Neural crest cell (in vitro differentiated cells): Measurements from ENCODE around the gene POLR1H. TPM values are rescaled to one million over a fixed set of nuclear protein-coding genes. Genes with fewer than 3 reads are reported as not detected.

Source experiments
- DNase-seq: peaks from one replicate; pipeline ENCODE4 v3.0.0; 2021; ENCODE audit warnings: low read depth, mixed read lengths, low spot score
- H3K27ac Mint-ChIP-seq: one replicate; pipeline ENCODE4 v1.8.0; 2021; ENCODE audit warnings: mild to moderate bottlenecking, mixed read lengths; ENCODE audit not compliant: unreplicated experiment
- H3K27me3 Mint-ChIP-seq: 2 replicates; pipeline ENCODE4 v1.8.0; 2021; ENCODE audit warnings: low read depth, mild to moderate bottlenecking, mixed read lengths
- H3K36me3 Mint-ChIP-seq: 2 replicates; pipeline ENCODE4 v1.8.0; 2021; ENCODE audit warnings: low read depth, mild to moderate bottlenecking, mixed read lengths
- H3K4me1 Mint-ChIP-seq: 2 replicates; pipeline ENCODE4 v1.8.0; 2021; ENCODE audit warnings: mixed read lengths
- H3K4me3 Mint-ChIP-seq: one replicate; pipeline ENCODE4 v1.8.0; 2021; ENCODE audit warnings: mild to moderate bottlenecking, mixed read lengths
- H3K9me3 Mint-ChIP-seq: 2 replicates; pipeline ENCODE4 v1.8.0; 2021; ENCODE audit warnings: mixed read lengths
- CTCF ChIP-seq: fragments of 200-600 bp; sonication (generic); conservative IDR thresholded peaks from 2 replicates; pipeline ENCODE4 v1.5.0; 2021; ENCODE audit warnings: antibody characterized with exemption, mild to moderate bottlenecking
- total RNA-seq: library from RNA; stranded (reverse); gene quantifications from 2 replicates; pipeline ENCODE4 v1.2.1, GENCODE V29; 2021

POLR1H gene
- total RNA-seq, 1 donor from 2014 or later: 43.3 TPM

- Mint-ChIP-seq H3K27me3 (peaks cover 81% of the 10 kb centered on the region), H3K9me3 (no peaks in the 10 kb centered on the region), H3K36me3 (peaks cover 16% of the 10 kb centered on the region), H3K4me1 (peaks cover 35% of the 10 kb centered on the region), H3K4me3 (peak overlapping the region; percentile 63), H3K27ac (no peak overlapping the region)
- DNase-seq: no peak
- no peak for TF ChIP-seq CTCF
Observed at GRCh38 chr6:30071081-30071818, 10.2 kb downstream of the POLR1H start.

GRCh38 chr6:30071858-30072257, 10.8 kb downstream of the POLR1H start:
- TF ChIP-seq CTCF: no peak
- Mint-ChIP-seq H3K4me3 (peak overlapping the region; percentile 63), H3K27ac (no peak overlapping the region), H3K27me3 (peaks cover 87% of the 10 kb centered on the region), H3K9me3 (no peaks in the 10 kb centered on the region), H3K36me3 (peaks cover 16% of the 10 kb centered on the region), H3K4me1 (peaks cover 29% of the 10 kb centered on the region)
- DNase-seq: no peak

GRCh38 chr6:30073489-30074235, 12.6 kb downstream of the POLR1H start:
- Mint-ChIP-seq H3K4me3 (peak overlapping the region; percentile 25), H3K9me3 (no peaks in the 10 kb centered on the region), H3K27me3 (peaks cover 94% of the 10 kb centered on the region), H3K4me1 (peaks cover 14% of the 10 kb centered on the region), H3K27ac (no peak overlapping the region), H3K36me3 (peaks cover 16% of the 10 kb centered on the region)
- TF ChIP-seq CTCF: no peak
- no peak for DNase-seq

GRCh38 chr6:30074331-30075093, 13.4 kb downstream of the POLR1H start:
- peaks cover 16% of the 10 kb centered on the region for H3K36me3 Mint-ChIP-seq
- H3K4me3 Mint-ChIP-seq: peak overlapping the region; percentile 42
- peaks cover 14% of the 10 kb centered on the region for H3K4me1 Mint-ChIP-seq
- H3K27ac Mint-ChIP-seq: no peak overlapping the region
- TF ChIP-seq CTCF: no peak
- no peak for DNase-seq
- H3K9me3 Mint-ChIP-seq: no peaks in the 10 kb centered on the region
- H3K27me3 Mint-ChIP-seq: peaks cover 98% of the 10 kb centered on the region

DNA sequence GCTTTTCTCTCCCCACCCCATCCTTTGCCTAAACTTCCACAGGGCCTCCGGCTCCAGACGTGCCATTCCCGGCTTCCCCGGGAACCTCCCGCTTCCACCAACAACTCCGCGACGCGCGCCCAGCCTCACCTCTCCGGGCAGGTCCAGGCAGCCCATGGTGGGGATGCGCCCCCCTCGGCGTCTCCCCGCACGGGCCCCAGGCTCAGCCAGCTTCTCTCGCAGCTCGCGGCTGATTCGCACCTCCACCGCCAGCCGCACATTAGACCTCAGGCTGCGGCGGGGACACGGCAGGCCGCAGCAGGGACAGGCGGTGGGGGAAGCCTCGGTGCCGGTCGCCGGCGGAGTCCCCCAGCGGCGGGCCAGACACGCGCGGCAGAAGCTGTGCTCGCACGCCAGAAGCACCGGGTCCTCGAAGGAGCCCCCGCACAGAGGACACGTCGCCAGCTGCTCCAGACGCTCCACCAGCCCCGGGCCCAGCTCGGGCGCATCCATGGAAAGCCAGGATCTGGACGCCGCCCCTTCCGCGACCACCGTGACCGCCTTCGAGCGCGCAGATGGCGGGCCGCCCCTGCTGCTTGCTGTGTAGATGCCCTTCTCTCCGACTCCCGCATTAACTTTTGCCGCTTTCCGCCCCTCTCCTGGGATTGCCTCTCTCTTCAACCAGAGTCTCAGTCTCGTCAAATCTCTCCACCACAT, 14.2 kb downstream of the POLR1H start, which contains the start of gene RNF39:
RNF39 (minus strand) TSS at position 676 of the 696 bp plus-strand sequence; CDS start at position 492, 184 bp downstream.
- Mint-ChIP-seq H3K4me3 (peak within 1 kb of the TSS; percentile 58), H3K4me1 (peaks cover 14% of the 10 kb centered on the region), H3K9me3 (no peaks in the 10 kb centered on the region), H3K36me3 (peaks cover 10% of the 10 kb centered on the region), H3K27me3 (peaks cover 98% of the 10 kb centered on the region), H3K27ac (no peak within 1 kb of the TSS)
- TF ChIP-seq CTCF: no peak
- no peak for DNase-seq
